C4-2B (cell line): Measurements from ENCODE around the gene PDGFA.

Experiments used
- H3K27ac ChIP-seq: fragments of 450-650 bp; 2 replicates; pipeline ENCODE4 v1.5.1; 2017
- ZFX ChIP-seq: fragments of 450-650 bp; IDR thresholded peaks from 2 replicates; pipeline ENCODE4 v1.6.1; 2017
- TF ChIP-seq, protein P1 (sequence below): fragments of 450-650 bp; conservative IDR thresholded peaks from 2 replicates; pipeline ENCODE4 v1.5.1; 2017; ENCODE audit warnings: mild to moderate bottlenecking

PDGFA gene

DNA sequence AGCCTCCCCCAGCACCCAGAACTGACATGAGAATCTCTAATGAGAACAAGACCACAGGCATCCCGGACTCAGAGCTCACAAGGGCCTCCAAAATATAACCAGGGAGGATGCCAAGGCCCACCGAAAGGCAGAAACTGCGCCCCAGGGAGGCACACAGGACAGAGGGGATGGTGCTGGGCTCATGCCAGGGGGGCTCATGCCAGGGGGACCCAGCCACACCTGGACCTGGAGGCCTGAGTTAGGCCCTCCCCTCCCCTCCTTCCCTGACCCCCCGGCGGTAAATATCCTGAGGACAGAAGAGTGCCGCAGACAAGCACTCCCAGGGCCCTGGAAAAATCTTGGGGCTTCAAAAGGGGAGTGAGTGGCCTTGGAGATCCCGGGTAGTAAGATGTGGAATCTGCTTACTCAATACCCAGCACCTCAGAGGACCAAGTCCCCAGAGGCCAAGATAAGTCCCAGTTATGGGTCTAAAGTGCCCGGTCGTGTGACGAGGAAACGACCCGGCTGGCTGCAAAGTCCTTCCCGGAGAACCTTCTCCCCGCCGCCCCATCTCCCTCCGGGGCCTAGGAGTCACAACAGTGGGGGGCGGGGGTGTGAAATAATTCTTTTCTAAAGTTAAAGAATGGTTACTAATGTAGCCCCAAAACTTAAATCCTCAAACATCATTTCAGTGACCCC lies 11.9 kb downstream of the PDGFA start:
- TF ChIP-seq ZFX, result no peak
- TF ChIP-seq, protein P1, sequence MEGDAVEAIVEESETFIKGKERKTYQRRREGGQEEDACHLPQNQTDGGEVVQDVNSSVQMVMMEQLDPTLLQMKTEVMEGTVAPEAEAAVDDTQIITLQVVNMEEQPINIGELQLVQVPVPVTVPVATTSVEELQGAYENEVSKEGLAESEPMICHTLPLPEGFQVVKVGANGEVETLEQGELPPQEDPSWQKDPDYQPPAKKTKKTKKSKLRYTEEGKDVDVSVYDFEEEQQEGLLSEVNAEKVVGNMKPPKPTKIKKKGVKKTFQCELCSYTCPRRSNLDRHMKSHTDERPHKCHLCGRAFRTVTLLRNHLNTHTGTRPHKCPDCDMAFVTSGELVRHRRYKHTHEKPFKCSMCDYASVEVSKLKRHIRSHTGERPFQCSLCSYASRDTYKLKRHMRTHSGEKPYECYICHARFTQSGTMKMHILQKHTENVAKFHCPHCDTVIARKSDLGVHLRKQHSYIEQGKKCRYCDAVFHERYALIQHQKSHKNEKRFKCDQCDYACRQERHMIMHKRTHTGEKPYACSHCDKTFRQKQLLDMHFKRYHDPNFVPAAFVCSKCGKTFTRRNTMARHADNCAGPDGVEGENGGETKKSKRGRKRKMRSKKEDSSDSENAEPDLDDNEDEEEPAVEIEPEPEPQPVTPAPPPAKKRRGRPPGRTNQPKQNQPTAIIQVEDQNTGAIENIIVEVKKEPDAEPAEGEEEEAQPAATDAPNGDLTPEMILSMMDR, result no peak
- no peak overlapping the region for H3K27ac ChIP-seq

DNA sequence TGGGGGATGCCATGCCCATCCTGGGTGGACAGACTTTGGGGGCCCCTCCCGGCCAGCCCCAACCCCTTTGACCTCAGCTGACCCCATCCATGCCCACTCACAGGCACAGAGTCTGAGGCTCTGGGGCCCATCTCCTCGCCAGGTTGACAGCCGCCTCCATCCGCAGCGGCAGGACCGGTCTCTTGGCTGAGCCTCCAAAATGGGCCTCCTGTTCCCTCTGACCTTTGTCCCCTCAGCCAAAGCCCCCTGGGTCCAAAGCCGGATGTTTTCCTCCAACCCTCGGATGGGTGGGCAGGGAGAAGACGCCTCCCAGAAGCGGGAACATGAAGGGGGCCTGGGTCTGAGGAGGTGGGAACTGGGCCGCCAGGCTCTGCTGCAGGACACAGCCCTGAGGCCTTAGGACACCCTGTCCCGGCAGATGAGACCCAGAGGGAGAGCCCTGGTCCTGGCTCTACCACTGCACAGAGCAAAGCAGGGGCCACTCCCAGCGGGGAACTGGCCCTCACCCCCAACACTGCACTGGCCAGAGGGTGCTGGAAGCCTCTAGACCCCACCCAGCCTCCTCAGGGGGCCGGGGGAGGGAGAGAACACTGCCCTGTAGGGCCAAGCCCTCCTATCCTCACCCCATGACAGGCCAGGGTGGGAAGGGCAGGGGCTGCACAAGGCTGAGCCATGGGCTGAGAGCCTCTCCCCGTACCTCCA lies 12.6 kb downstream of the PDGFA start:
- no peak for TF ChIP-seq ZFX
- TF ChIP-seq, protein P1, result no peak

DNA sequence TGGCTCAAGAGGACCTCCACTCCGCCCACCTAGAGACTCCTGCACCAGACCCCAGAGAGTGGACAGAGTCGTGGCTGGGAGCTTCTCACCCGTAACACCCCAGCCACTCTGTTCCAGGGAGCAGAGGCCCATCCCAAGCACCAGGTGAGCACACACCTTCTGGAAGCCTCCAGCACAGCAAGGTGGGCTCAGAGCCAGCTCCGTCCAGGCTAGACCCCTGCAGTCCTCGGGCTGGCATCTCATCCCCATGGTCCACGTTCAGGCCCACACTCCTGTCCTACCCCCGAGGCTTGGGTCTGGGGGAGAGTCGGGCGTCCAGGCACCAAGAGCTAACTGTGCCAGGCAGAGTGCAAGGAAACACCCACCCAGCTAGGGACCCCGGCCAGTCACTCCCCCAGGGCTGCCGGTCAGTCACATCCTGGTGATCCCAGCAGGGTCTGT lies 13.2 kb downstream of the PDGFA start:
- TF ChIP-seq, protein P1, result no peak
- no peak for TF ChIP-seq ZFX
- H3K27ac ChIP-seq, result no peak overlapping the region

More for the DNA sequence above, 12.6 kb downstream of the PDGFA start:
- no peak overlapping the region for H3K27ac ChIP-seq

DNA sequence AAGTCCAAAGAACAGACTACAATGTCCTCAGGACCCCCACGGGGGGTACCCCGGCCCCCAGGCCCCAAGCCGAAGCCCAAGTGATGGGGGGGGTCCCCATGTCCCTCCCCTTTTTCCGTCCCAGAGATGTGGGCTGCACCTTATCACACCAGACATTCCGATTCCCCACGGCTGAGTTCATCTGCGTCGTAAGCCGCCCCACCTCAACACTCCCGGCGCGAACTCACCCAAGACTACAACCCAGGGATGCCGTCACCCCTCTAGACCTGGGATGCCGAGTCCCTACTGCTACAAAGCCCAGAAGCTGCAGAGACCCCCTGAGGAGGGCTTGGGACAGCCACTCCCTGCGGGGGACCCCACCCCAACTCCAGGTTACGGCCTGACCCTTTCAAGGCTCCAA lies 14.5 kb downstream of the PDGFA start:
- H3K27ac ChIP-seq, result no peak overlapping the region
- TF ChIP-seq, protein P1, result no peak
- no peak for TF ChIP-seq ZFX

DNA sequence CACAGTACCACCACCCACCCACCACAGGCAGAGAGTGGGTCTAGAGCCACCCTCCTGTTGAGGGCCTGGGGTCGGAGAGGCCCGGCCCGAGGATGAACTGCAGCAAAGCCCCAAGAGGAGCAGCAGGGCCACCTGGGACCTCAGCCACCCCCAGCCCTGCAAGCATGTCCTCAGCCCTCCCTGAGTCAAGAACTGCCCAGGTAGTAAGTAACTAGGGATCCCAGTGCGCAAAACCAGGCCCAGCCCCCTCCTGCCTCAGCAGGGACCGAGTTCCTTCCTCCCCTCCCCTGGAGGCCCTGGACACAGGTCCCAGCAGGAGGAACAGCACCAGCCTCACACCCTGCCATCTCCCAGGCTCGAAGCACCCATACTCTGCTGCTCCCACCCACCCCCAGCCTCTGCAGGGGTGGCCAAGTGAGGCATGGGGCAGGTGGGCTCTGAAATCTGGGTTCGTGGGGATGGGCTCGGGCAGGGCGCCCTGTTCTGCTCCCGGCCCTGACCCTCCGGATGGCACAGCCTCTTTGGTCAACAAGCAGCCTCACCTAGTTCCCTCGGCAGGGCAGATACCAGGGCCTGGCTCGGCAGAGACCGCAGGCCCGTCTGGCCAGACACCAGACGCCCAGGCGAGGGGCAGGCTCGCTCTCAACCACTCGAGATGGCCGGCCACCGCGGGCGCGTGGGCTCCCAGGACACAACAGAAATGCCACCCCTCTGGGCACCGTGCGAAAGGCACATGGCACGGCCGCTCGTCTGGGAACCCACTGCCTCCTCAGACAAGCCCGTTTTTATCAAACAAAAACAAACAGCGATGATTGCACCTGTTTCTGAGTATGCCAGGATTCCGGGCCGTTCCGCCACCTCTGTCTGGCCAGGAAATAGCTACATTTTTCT lies 15.2 kb downstream of the PDGFA start:
- TF ChIP-seq, protein P1, result no peak
- TF ChIP-seq ZFX, result no peak
- no peak overlapping the region for H3K27ac ChIP-seq

DNA sequence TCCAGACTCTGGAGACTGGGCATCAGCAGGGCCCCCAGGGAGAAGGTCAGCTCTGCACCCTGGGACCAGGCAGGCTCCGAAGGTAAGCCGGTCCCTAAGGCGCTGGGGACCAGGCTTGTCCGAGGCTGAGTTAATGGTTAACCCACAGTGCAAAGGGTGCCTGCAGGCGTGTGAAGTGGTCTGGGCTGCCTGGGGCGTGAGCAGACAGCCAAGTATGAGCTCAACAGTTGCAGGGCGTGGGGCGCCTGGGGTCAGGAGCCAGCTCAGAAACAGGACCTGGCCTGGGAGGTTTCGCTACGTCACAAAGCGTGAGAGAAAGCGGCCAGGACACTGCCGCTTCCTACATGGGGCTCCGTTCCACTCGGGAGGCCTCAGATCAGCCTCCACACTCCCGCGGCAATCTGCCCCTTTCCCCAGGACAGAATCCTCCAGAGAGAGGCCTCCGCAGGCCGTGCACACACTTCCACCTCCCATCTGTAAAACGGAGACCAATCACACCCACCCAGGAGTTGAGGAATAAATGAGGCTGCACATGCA lies 16.0 kb downstream of the PDGFA start:
- TF ChIP-seq, protein P1, result no peak
- no peak for TF ChIP-seq ZFX
- H3K27ac ChIP-seq, result no peak overlapping the region
